RKO (cell line): ENCODE results near the gene LILRA2.
"Not testable (repeated sequence)": the region's sequence is repeated elsewhere in the genome, so short reads cannot be mapped to it uniquely, and the experiment has no call there.

ENCODE experiments used
- DNase-seq: peaks from one replicate; pipeline ENCODE4 v3.0.0-alpha.2; 2016; ENCODE audit warnings: low spot score

The LILRA2 gene

DNA sequence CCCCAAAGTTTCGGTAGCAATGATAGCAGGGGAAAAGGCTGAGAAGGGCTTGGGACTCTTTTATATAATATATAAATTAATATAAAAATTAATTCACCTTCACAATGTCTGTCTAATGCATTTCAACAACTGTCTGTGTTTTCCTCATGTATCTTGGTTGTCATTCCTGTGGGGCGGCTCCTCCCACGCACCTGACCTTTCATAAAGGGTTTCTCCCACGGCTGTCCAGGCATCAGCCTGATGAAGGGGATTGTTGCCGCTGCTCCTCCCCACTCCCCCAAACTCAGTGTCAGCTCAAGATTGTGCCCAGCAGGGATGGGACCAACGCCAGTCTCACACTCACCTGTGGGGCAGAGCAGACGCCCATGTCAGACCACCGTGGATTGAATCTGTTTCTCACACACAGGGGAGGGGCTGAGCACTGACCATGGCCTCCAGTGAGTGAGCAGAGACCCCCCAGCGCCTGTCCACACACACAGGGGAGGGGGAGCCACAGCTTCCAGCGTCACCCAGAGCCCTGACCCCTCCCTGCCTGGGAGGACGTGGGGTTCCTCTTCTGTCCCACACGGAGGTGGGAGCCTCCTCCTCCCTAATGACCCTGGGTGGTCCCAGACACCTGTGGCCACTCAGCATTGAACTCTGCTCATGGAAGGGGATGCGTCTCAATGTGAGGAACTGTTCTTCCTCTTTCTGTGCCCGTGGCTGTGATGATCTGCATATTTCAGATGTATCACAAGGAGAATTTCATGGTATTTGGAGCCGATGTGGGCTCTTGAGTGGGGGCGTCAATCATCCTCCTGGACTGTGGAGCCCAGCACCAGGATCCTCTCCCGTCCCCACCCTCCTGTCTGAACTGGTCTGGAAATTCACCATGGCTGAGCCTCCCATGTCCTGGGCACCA is 1.6 kb upstream of the LILRA2 start:
- not testable (repeated sequence) for DNase-seq

DNA sequence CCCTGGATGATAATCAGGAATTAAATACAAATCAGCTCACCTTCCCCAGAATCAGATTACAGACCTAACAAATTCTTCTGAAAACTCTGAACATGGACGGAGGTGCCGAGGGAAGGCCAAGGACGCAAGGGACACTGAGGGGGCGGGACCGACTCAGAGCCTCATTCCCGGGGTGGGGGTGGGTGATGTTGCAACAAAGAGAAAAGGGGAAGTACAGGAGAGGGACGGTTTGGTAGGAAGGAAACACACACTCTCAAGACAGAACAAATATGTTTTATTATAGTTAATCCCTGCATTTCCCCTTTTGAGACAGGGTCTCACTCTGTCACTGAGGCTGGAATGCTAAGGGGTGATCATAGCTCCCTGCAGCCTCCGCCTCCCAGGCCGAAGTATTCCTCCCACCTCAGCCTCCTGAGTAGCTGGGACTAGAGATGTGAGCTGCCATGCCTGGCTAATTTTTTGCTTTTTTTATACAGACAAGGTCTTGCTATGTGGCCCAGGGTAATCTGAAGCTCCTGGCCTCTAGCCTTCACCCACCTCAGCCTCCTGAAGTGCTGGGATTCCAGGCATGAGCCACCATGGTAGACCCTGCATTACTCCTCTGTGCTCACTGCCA is 786 bp upstream of the LILRA2 start:
- no peak for DNase-seq

DNA sequence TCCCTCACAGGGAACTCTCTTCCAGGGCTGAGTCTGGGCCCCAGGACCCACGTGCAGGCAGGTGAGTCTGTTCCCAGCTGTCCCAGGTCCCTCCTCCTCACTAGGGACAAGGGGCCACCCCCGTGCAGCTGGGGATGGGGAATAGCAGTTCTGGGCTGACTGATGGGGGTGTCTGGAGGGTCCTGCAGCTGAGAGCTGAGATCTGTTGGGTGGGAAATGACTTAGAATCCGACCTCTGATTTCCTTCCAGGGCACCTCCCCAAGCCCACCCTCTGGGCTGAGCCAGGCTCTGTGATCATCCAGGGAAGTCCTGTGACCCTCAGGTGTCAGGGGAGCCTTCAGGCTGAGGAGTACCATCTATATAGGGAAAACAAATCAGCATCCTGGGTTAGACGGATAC is 461 bp downstream of the LILRA2 start:
- DNase-seq: no peak

DNA sequence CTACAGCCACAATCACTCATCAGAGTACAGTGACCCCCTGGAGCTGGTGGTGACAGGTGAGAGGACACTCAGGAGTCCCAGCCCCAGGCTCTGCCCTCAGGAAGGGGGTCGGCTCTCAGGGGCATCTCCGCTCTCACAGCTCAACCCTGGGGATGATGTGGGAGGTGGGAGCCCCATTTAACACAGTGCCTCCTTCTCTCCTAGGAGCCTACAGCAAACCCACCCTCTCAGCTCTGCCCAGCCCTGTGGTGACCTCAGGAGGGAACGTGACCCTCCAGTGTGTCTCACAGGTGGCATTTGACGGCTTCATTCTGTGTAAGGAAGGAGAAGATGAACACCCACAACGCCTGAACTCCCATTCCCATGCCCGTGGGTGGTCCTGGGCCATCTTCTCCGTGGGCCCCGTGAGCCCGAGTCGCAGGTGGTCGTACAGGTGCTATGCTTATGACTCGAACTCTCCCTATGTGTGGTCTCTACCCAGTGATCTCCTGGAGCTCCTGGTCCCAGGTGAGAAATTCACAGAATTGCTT is 1.0 kb downstream of the LILRA2 start:
- DNase-seq: no peak

DNA sequence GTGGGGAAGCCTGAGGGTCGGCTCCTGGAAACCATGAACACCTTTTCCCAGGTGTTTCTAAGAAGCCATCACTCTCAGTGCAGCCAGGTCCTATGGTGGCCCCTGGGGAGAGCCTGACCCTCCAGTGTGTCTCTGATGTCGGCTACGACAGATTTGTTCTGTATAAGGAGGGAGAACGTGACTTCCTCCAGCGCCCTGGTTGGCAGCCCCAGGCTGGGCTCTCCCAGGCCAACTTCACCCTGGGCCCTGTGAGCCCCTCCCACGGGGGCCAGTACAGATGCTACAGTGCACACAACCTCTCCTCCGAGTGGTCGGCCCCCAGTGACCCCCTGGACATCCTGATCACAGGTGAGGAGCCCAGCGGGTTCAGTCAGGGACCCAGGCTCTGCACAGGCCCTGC is 1.6 kb downstream of the LILRA2 start:
- not testable (repeated sequence) for DNase-seq

DNA sequence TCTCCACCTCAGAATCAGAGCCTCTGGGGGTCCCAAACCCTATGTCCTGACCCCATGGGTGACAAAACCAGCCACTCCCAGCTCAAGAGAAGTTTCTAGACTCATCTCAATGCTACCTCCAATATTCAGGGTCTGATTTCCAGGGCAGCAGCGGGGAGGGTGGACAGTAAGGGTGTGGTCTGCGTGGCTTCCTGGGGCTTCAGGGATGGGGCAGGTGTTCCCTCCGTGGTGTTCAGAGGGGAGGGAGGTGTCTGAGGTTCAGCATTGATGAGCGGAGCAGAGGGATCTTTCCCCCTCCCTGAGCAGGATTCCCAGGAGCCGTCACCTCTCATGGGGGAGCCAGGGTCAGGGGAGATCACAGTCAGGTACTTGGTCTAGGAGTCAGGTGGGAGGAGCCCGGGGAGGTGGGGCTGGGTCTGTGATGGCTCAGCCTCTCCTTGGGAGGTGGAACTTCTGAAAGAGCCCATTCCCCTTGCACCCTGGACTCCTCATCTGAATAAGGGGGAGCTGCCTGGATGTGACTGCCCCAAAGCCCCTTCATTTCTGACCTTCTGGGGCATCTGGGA is 2.9 kb downstream of the LILRA2 start:
- DNase-seq: no peak

DNA sequence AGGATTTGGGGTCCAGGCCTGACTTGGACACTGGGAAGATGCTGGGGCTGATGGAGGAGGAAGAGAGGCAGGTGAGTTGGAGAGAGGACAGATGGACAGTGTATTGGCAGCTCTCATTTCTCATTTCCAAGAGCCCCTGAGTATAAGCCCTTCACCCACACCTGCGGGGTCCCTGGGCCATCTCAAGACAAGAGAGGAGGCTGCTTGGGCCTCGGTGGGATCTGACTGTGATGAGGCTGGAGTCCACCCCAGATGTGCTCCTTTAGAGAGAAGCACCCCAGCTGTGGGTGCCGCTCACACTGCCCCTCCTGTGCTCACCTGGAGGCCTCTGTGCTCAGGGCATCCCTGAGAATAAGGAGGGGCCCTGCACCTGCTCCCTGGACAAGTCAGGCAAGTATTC is 3.7 kb downstream of the LILRA2 start:
- DNase-seq: no peak

DNA sequence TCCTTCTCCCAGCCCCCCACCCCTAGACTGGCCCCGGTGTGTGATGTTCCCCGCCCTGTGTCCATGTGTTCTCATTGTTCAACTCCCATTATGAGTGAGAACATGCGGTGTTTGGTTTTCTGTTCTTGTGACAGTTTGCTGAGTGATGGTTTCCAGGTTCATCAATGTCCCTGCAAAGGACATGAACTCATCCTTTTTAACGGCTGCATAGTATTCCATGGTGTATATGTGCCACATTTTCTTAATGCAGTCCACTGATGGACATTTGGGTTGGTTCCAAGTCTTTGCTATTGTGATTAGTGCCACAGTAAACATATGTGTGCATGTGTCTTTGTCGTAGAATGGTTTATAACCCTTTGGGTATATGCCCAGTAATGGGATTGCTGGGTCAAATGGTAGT is 4.7 kb downstream of the LILRA2 start:
- DNase-seq: not testable (repeated sequence)

DNA sequence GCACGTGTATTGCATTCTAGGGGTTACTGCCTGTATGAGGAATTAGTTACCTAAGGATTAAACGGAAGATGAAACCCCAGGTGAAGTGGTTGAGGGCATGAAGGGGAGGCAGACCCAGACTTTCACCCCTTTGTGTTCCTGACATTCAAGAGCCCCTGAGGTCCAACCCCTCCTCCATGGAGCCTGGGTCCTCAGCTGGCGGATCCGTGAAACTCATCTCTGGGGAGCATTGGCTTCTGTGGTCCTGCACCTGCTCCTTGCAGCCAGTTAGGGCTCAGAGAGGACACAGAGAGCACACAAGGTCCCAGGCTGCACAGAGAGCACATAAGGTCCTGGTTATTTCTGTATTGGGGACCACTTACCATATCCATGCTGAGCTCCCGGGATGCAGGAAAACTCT is 12.8 kb downstream of the LILRA2 start:
- no peak for DNase-seq

DNA sequence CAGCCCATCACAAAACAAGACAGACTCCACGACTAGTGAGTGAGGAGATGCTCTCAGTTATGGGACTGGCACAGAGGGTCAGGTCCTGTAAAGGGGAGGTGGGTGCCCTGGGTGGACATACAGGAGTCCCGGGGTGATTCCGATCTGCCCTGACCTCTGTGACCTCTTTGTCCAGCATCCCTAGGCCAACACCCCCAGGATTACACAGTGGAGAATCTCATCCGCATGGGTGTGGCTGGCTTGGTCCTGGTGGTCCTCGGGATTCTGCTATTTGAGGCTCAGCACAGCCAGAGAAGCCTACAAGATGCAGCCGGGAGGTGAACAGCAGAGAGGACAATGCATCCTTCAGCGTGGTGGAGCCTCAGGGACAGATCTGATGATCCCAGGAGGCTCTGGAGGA is 13.4 kb downstream of the LILRA2 start:
- DNase-seq: no peak

DNA sequence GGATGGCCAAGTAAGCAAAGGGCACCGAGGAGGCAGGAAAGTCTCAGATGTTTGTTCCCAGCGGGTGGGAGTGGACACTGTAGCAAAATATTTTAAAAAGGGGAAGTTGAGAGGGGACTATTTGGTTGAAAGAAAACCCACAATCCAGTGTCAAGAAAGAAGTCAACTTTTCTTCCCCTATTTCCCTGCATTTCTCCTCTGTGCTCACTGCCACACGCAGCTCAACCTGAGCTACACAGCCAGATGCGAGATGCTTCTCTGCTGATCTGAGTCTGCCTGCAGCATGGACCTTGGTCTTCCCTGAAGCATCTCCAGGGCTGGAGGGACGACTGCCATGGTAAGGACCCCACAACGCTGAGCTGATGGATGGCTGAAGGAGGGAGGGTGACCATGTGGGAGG is 19.9 kb downstream of the LILRA2 start, which contains the start of gene LILRA1:
LILRA1 (plus strand) TSS at position 188 of the 400 bp plus-strand sequence. CDS start 613 bp downstream, outside the sequence.
- DNase-seq: not testable (repeated sequence)

DNA sequence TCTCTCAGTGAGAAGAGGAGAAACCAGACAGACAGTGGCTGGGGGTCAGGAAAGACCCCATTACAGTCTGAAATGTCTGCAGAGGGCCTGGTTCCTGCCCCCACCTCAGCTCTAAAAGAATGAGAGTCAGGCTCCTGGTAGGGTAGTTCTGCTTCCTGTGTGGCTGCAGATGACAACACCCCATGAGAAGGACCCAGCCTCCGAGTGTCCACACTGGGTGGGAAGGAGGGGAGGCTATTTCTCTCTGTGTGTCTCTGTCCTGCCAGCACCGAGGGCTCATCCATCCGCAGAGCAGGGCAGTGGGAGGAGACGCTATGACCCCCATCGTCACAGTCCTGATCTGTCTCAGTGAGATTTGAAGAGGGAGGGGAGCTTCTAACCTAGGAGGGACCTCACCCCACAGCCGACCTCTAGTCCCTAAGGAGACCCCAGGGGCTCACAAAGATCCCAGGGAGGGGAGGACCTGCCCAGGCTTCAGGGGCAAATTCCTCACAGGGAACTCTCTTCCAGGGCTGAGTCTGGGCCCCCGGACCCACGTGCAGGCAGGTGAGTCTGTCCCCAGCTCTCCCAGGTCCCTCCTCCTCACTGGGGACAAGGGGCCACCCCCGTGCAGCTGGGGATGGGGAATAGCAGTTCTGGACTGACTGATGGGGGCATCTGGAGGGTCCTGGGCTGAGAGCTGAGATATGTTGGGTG is 20.5 kb downstream of the LILRA2 start:
- DNase-seq: not testable (repeated sequence)

DNA sequence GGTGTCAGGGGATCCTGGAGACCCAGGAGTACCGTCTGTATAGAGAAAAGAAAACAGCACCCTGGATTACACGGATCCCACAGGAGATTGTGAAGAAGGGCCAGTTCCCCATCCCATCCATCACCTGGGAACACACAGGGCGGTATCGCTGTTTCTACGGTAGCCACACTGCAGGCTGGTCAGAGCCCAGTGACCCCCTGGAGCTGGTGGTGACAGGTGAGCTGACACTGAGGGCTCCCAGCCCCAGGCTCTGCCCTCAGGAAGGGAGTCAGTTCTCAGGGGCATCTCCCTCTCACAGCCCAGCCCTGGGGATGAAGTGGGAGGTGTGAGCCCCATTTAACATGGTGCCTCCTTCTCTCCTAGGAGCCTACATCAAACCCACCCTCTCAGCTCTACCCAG is 21.1 kb downstream of the LILRA2 start:
- no peak for DNase-seq

DNA sequence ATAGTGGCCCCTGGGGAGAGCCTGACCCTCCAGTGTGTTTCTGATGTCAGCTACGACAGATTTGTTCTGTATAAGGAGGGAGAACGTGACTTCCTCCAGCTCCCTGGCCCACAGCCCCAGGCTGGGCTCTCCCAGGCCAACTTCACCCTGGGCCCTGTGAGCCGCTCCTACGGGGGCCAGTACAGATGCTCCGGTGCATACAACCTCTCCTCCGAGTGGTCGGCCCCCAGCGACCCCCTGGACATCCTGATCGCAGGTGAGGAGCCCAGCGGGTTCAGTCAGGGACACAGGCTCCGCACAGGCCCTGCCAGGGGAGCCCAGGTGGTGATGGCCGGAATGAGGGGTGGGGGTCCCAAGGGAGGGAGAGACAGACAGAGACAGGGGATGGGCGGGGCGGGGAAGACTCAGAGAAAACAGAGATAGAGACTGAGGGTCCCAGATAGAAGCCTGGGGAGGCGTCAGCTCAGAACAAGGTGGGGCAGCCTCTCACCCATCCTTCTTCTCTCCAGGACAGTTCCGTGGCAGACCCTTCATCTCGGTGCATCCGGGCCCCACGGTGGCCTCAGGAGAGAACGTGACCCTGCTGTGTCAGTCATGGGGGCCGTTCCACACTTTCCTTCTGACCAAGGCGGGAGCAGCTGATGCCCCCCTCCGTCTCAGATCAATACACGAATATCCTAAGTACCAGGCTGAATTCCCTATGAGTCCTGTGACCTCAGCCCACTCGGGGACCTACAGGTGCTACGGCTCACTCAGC is 22.3 kb downstream of the LILRA2 start:
- not testable (repeated sequence) for DNase-seq

DNA sequence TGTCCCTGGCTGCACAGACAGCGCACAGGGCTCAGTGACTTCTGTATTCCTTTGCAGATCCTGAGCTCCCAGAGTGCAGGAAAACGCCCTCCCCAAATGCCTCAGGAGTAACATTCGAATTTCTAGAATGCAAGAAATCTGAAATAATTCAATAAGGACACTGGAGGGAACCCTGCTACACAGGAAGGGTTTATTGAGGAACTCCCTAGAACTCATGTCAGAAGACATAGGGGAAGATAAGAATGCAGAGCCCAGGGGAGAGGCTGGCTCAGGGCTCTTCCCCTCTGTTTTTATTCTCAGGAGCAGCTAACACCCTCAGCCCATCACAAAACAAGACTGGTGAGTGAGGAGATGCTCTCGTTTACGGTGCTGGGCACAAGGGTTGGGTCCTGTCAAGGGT is 26.6 kb downstream of the LILRA2 start:
- no peak for DNase-seq

DNA sequence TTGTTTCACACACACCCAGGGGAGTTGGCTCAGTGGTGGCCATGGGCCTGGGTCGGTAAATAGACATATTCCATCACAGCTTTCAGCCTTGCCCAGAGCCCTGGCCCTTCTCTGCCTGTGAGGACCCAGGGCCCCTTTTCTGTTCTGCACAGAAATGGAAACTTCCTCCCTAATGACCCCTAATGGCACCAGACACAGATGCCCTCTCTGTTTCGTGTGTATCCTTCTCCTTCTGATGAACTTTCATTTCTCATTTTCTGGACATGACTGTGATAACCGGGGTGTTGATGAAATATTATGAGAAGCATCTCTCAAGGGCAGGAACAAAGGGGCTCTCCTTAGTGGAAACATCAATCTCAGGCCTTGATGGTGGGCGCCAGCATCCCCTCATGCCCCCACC is 32.6 kb downstream of the LILRA2 start:
- DNase-seq: no peak

DNA sequence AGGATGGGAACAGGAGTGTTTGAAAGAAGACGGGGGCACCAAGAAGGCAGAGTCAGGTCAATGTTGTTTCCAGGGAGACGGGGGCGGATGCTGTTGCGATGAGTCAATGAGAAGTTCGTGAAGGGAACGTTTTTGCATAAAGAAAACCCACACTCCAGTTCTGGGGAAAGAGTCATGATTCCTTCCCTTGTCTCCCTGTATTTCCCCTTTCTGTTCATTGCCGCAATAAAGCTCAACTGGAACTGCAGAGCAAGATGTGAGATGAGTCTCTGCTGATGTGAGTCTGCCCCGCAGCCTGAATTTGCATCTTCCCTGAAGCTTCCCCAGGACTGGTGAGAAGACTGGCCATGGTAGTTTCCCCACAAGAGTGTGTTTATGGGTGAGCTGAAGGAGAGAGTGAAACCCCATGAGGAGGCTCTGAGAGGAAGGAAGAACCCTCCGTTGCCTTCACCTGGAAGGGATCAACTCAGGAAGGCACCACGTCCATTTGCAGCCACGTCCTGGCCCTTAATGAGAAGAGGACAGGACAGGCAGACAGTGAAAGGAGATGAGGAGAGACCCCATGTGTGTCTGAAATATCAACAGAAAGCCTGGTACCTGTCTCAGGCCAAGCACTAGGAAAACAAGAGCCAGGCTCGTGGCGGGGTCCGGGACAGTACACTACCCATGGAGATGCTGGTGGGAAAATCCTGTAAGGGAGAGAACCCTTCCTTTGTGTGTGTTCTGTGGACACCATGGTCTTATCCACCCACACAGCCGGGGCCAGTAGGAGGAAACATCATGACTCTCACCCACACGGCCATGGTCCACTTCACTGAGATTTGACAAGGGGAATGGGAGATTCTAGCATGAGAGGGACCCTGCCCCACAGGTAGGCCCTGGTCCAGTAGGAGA is 33.5 kb downstream of the LILRA2 start:
- DNase-seq: no peak

DNA sequence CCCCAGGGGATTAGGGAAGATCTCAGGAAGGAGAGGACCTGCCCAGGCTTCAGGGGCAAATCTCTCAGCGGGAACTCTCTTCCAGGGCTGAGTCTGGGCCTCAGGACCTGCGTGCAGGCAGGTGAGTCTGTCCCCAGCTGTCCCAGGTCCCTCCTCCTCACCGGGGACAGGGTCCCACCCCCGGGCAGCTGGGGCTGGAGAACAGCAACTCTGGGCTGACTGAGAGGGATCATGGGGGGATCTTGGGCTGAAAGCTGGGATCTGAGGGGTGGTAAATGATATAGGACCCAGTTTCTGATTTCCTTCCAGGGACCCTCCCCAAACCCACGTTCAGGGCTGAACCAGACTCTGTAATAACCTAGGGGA is 34.2 kb downstream of the LILRA2 start:
- no peak for DNase-seq

DNA sequence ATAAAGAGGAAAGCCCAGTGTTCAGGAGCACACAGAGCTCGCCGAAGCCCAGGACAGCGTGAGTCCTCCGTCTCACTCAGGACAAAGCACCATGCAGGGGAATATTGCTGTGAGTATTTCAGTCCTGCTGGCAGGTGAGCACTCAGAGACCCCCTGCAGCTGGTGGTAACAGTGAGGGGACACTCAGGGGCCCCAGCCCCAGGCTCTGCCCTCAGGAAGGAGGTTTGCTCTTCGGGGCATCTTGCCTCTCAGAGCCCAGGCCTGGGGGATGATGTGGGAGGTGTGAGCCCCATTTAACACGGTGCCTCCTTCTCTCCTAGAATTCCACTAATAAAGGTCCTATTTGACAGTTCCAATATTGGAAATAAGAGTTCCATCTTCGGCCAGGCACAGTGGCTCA is 34.6 kb downstream of the LILRA2 start:
- DNase-seq: no peak

DNA sequence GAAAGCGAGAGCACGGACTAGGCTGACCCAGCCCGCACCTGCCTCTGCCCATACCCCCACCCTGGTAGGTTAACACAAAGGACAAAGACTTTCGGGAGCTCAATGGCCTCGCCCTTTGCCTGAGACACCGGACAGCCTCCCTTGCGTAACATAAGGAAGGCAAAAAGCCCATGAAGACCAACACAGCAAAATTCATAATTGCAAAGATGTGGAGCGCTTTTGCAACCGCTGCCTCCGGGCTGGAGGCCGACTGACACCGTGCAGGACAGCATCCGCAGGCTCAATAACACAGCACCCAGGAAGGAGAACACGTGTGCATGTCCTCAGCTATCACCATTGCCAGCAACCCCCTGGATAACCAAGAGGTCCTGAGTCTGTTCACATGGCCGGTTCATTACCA is 35.2 kb downstream of the LILRA2 start:
- DNase-seq: no peak
